SU-DHL-6 (cell line): ENCODE results near the gene PHRF1.

Source experiments
- CTCF ChIP-seq: fragments of 200-600 bp; sonication (generic); IDR thresholded peaks from one replicate; pipeline ENCODE4 v1.5.1; 2017; ENCODE audit warnings: antibody characterized with exemption, mild to moderate bottlenecking, low read length, moderate library complexity; ENCODE audit not compliant: insufficient read depth, poor library complexity, severe bottlenecking
- EZH2phosphoT487 ChIP-seq: fragments of 200-600 bp; sonication (generic), shearing (Covaris generic); conservative IDR thresholded peaks from 2 replicates; pipeline ENCODE4 v1.6.1; 2018; ENCODE audit warnings: mild to moderate bottlenecking, antibody characterized with exemption, low read length, moderate library complexity, mixed read lengths

GRCh38 chr11:550021-550745, 26.1 kb upstream of the PHRF1 start:
- TF ChIP-seq CTCF (no peak), EZH2phosphoT487 (no peak)
